Mesenteric fat pad (tissue), 1 donor: ENCODE data around the gene PLK5. TPM values are rescaled to one million over a fixed set of nuclear protein-coding genes. Genes with fewer than 3 reads are reported as not detected.
"Not testable (repeated sequence)": the region's sequence is repeated elsewhere in the genome, so short reads cannot be mapped to it uniquely, and the experiment has no call there.

Experiments
- DNase-seq: peaks from one replicate; pipeline ENCODE4 v3.0.0-alpha.2; 2020; ENCODE audit warnings: low spot score
- total RNA-seq: library from RNA; stranded (reverse); fragmentation: NEBNext Ultra II Directional; extraction: Animal tissue kit (Norgen Biotek cat#: 25700); gene quantifications from one replicate; pipeline ENCODE4 v1.2.1, GENCODE V29; 2021
- donor health status: DM: yes; HTN: yes; CAD: no.

Gene PLK5
- total RNA-seq, 1 donor from 2014 or later, result not detected

- DNase-seq, result no peak
These were observed 15.9 kb upstream of the PLK5 start for GRCh38 chr19:1507763-1508506.

GRCh38 chr19:1508507-1508856 lies 15.4 kb upstream of the PLK5 start:
- DNase-seq, result no peak

GRCh38 chr19:1509602-1510441 lies 14.1 kb upstream of the PLK5 start:
- DNase-seq, result no peak

- no peak for DNase-seq
These were observed 13.5 kb upstream of the PLK5 start for GRCh38 chr19:1510442-1510806.

DNA sequence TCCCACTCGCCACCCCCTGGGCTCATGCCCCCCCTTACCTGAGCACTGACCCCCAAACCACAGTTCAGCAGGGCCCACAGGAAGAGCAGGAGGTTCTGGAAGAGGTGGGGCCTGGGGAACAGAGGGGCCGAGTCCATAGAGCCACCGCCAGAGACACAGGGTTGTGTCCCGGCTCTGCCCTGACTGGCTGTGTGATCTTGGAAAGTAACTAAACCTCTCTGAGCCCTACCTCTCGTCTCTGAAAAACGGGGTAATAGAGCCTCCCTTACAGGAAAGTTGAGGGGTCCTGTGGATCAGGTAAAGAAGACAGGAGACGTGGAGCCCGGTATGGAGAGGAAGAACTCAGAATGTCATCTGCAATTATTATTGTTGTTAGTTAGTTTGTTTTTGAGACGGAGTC lies 13.1 kb upstream of the PLK5 start:
- DNase-seq, result no peak

DNA sequence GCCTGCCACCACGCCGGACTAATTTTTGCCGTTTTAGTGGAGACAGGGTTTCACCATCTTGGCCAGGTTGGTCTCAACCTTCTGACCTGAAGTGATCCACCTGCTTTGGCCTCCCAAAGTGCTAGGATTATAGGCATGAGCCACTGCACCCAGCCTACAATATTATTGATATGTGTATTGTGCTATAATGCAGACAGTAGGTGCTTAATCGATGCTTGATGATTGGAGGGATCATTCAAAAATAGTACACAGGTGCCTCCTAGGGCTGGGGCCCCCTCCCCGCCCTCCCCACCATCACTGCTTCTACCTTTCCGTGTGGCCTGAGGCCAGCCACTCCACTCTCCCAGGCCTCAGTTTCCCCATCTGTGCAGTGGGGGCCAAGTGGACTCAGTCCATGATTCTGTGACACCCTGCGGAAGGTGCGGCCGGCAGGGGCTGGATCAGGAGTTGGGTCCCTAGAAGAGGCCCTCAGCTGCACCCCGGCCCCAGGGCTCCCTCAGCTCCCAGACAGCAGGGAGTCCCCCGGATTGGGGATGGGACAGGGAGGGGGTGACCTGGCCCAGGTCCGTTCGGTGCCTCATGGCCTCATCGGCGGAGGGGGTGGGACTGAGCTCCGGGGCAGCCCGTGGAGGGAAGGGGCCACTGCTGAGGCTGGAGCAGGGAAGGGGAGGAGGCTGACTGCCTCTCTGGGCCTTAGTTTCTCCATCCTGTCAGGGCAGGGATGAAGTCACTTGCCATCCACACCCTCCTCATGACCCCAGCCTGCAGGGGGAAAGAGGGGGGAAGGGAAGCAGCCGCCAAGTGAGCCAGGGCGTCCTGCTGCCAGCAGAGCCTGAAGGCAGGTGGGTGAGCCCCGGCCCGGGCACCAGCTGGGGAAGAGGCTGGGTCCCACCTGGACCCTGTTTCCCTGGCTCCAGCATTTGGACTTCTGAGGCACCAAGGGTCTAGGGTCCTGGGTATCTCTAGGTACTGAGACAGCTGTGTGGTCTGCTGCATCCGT lies 12.3 kb upstream of the PLK5 start:
- DNase-seq, result no peak

DNA sequence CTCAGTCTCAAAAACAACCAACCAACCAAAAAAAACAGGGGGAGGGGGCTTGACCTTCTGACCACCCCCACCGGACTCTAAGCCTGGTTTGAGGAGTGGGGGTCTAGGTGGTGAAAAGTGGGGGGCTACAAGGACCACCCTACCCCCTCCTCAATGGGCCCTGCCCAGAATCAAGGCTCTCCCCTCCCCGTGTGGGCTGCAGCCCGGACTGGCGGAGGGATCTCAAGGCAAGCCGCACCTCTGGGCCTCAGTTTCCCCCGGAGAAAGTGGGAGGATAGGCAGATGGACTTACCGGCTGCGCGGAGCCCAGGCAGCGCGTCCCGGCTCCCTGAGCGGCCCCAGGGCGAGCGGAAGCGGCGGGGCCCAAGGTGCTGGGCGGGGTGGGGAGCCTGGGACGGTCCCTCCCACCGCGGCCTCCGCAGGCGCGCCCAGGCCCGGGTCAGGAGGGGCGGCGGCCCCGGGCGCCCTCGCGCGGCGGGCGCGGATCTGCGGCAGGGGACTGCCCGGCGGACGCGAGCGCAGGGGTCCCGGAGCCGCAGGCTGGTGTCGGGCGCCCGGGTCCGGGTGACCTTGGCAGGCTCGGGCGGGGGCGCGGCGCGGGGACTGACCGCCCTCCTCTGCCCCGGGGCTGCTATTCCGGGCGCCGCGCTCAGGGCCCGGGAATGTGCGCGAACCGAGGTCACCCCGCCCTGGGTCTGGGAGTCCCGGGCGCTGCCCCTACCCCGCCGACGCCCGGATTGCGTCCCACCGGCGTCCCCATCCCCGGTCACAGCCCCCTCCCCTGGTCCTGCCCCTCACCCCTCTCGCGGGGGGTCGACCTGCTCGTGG lies 11.0 kb upstream of the PLK5 start, which contains the start of gene ADAMTSL5:
ADAMTSL5 (minus strand) TSS at position 349 of the 828 bp plus-strand sequence. CDS start 2,076 bp downstream, outside the sequence.
- DNase-seq, result no peak

DNA sequence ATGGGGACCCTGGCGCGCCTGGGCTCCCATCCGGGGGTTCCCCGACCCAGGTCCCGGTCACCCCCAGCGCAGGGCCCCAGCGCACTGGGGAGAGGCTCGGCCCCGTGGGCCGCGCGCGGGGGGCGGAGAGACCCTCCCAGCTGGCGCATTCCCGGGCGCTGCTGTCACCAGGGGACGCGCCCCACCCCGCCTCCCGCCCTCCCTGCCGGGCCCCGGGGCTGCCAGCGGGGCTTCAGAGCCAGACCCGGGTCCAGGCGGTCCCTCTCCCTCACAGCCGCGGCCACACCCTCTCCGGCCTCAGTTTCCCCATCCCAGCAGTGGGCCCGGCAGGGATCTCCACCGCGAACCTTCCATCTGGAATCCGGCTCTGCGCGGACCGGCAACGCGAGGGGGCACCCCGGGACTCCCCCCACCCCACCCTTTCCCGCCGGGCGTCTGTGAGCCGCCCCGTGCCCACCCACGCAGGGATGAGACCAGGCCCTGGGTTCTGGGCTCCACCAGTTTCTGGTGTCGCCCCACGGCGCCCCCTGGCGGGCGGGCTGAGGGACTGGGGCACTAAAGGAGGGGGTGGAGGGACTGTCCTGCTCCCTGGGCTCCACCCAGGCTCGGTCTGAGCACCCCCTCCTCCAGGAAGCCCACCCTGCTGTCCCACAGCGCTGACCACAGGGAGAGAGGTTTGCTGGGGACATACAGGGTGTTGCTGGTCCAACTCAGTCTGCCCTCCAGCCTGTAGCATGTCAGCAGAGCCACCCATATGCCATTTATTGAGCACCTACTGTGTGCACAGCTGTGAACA lies 10.2 kb upstream of the PLK5 start:
- DNase-seq, result no peak

DNA sequence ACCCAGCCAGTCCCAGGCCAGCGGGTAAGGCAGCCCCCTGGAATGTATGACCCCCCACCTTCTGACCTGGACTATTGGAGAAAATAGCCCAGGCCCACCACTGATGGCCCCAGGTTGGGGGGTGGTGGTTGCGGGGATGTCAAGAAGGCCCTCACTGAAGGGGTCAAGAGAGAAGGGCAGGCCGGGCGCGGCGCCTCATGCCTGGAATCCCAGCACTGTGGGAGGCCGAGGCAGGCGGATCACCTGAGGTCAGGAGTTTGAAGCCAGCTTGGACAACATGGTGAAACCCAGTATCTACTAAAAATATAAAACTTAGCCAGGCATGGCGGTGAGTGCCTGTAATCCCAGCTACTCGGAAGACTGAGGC lies 9.6 kb upstream of the PLK5 start:
- DNase-seq, result no peak

- no peak for DNase-seq
These were observed 8.7 kb upstream of the PLK5 start for GRCh38 chr19:1514986-1515721.

GRCh38 chr19:1516395-1516753 lies 7.5 kb upstream of the PLK5 start:
- no peak for DNase-seq

DNA sequence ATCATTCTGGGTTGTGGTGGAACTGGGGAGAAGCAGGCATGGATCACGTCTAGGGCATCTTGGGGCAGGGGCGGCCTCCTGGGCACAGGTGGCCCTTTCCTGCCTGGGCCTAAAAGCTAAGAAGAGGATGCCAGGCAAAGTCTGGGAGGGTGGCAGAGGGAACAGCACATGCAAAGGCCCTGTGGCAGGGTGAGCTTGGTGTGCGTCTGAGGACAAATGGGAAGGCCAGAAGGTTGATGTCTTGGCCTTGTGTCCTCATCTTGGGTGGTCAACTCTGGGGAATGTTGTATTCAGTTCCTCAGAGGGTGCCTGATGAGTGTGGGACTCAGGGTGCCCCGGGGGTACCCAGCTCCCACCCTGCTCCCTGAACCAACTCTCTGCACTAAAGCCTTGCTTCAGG lies 5.4 kb upstream of the PLK5 start:
- no peak for DNase-seq

GRCh38 chr19:1519802-1520201 lies 4.1 kb upstream of the PLK5 start:
- DNase-seq, result not testable (repeated sequence)

DNA sequence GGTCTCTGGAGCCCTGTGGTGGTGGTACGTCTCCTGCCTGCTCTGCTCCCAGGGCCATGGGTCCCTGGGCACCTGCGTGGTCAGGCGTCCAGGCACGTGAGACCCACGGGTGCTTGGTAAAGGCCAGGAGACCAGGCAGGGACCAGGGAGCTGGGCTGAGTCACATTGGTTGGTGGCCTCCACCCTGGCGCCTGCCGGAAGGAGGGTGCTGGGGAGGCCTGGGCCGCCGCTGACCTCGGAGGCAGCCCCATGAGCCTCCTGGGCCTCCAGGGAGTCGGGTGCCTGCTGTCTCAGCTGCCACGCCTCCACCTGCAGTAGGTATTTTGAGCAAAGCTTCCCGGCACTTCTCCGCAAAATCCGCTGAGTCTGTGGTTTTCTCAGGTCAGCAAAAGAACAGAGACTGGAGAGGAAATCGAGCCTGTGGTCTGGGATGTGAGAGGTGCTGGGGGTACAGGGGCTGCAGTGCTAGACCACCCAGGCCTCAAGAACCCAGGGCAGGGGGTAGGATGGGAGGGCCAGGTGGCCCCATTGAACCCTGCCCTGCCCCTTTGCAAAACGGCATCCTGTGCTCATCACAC lies 3.6 kb upstream of the PLK5 start:
- DNase-seq, result no peak

DNA sequence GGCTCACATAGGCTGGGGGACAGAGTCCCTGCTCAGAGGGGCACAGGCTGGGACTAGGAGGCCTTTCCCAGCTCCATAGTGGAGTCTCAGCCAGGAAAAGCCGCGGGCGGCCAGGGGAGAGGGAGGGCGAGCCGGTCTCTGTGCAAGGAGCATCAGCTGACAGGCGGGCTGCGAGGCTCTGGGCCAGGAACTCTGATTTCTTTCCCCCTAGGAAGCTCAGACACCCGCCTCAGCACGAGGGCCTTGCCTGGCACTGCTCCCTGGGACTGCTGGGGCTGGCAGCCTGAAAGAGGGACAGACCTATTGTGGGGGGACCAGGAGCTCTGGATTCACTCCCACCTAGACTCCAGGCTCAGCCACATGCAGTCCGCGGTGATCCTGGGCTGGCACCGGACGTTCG lies 2.2 kb upstream of the PLK5 start:
- DNase-seq, result no peak

- no peak for DNase-seq
These were observed 1.8 kb upstream of the PLK5 start for GRCh38 chr19:1522061-1522460.

DNA sequence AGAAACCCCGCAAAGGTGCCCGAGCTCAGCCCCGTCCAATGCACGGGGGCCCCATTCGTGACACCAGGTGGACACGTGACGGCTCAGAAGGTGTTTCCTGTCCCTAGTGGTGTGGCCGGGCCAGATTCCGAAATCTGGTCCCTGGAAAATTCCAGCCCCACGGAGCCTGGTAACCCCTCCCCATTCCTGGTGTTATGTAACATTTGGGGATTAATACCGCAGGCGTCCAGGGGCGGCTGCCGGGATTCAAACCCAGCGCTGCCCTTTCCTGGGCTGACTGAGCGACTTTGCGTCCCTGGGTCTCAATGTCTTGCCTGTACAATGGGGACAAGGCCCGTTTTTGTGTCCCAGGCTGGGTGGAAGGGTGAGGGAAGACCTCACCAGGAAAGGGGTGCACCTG lies 1.0 kb upstream of the PLK5 start:
- DNase-seq, result no peak

GRCh38 chr19:1524287-1524971 lies 552 bp downstream of the PLK5 start:
- no peak for DNase-seq
